Measurements from ENCODE around the gene CALML6.
"Not testable (repeated sequence)": the region's sequence is repeated elsewhere in the genome, so short reads cannot be mapped to it uniquely, and the experiment has no call there.

The CALML6 gene

DNA sequence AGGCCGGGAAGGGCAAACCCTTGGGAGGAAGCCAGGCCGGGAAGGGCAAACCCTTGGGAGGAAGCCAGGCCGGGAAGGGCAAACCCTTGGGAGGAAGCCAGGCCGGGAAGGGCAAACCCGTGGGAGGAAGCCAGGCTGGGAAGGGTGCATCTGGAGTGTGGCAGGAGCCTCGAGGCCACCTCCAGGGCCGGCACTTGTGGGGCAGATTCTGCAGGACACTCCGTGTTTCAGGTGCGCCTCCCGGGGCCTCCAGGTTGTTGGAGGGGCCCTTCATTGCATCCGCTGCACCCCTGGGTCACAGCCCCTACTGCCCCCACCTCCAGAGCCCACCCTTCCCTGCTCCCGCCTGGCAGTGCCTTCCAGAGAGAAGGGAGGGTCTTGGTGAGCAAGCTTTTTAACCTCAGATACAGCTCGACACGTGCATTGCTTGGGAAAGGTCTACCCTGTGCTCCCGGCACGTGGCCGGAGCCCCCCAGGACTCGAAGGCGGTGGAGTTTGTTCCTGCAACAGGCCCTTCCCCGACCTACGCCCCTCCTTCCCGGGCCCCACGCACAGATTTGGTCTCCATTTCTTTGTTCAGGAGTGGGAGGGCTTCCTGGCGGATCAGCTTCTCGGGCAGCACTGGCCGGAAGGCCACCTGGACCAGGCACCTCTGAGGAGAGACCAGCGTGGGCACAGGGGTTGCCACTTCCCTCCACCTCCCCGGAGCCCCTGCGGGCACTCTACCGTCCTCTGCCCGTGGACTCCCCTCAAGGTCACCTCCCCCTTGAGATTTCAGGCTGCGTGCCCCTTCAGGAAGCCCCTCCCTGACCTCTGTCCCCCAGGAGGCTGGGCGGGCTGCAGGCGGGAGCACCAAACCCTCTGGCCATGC is 13.4 kb downstream of the CALML6 start:
- Histone ChIP-seq H3K79me2 (ENCODE audit: control insufficient read depth, insufficient read depth, low read length, poor library complexity) (no peaks in the 10 kb centered on the region), H2BK12ac (ENCODE audit: low read length) (no peak overlapping the region), H3K79me1 (ENCODE audit: low read length) (no peaks in the 10 kb centered on the region), H3K27ac (ENCODE audit: low read depth, low read length) (no peak overlapping the region), H3K18ac (ENCODE audit: low read length) (no peak overlapping the region), H3K14ac (ENCODE audit: low read length) (no peak overlapping the region), H3K4me3 (ENCODE audit: low read depth, low read length) (no peak overlapping the region), H2AFZ (ENCODE audit: insufficient read depth, low read length, poor library complexity) (no peak overlapping the region), H2AK5ac (ENCODE audit: low read length) (no peak overlapping the region), H3K4ac (ENCODE audit: low read depth, low read length) (no peak overlapping the region), H4K8ac (ENCODE audit: low read depth, low read length) (no peak overlapping the region), H2BK120ac (ENCODE audit: insufficient read depth, low read length, poor library complexity) (no peak overlapping the region), H2BK5ac (ENCODE audit: low read depth, low read length, poor library complexity) (no peak overlapping the region), H3K36me3 (ENCODE audit: control insufficient read depth in 1 of 2, insufficient read depth in 2 of 2, low read length in 2 of 2) (no peaks in the 10 kb centered on the region), H3K23ac (ENCODE audit: low read length) (no peak overlapping the region), H4K12ac (ENCODE audit: low read depth, low read length) (no peak overlapping the region), H3K4me1 (ENCODE audit: control insufficient read depth in 1 of 2, insufficient read depth in 2 of 2, low read length in 2 of 2) (no peaks in the 10 kb centered on the region), H3K9ac (ENCODE audit: low read length) (no peak overlapping the region), H3K9me3 (ENCODE audit: insufficient read depth, low read depth, low read length) (peaks cover 7% of the 10 kb centered on the region), H3K27me3 (ENCODE audit: insufficient read depth, low read length) (no peaks in the 10 kb centered on the region), H3K4me2 (ENCODE audit: low read length) (no peak overlapping the region), H4K91ac (ENCODE audit: low read depth, low read length) (no peak overlapping the region)
- WGBS (ENCODE audit: extremely low coverage, insufficient coverage, insufficient read length): no CpG with 5 or more reads among the region's 34 CpGs
- DNase-seq: no peak

DNA sequence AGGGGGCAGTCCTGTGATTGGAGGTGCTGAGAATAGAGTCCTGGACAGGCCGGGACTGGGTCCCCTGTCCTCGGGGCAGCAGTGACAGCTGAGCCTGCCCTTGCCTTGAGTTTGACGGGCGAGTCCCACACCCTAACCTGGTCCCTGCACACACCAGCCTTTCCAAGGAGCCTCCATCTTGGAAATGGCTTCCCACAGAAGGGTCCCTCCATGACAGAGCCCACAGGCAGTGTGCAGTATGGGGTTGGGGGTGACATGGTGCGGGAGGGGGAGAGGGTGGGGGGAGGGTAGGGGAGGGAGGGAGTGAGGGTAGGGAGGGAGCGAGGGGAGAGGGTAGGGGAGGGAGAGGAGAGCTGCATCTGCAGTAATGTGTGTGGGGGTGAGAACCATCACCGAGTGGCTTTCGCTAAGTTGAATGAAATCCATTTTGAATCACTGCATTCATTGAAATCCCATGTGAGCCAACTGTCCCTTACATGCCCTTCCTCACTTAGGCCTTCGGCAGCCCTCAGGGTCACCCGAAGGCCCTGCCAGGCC is 14.1 kb downstream of the CALML6 start:
- Histone ChIP-seq H3K4ac (ENCODE audit: low read depth, low read length) (no peak overlapping the region), H3K27me3 (ENCODE audit: insufficient read depth, low read length) (no peaks in the 10 kb centered on the region), H3K27ac (ENCODE audit: low read depth, low read length) (no peak overlapping the region), H3K9ac (ENCODE audit: low read length) (no peak overlapping the region), H3K23ac (ENCODE audit: low read length) (no peak overlapping the region), H2AK5ac (ENCODE audit: low read length) (no peak overlapping the region), H3K4me3 (ENCODE audit: low read depth, low read length) (no peak overlapping the region), H2AFZ (ENCODE audit: insufficient read depth, low read length, poor library complexity) (no peak overlapping the region), H4K12ac (ENCODE audit: low read depth, low read length) (no peak overlapping the region), H2BK5ac (ENCODE audit: low read depth, low read length, poor library complexity) (no peak overlapping the region), H3K79me1 (ENCODE audit: low read length) (no peaks in the 10 kb centered on the region), H4K8ac (ENCODE audit: low read depth, low read length) (no peak overlapping the region), H3K4me2 (ENCODE audit: low read length) (no peak overlapping the region), H3K14ac (ENCODE audit: low read length) (no peak overlapping the region), H3K36me3 (ENCODE audit: control insufficient read depth in 1 of 2, insufficient read depth in 2 of 2, low read length in 2 of 2) (no peaks in the 10 kb centered on the region), H4K91ac (ENCODE audit: low read depth, low read length) (no peak overlapping the region), H3K4me1 (ENCODE audit: control insufficient read depth in 1 of 2, insufficient read depth in 2 of 2, low read length in 2 of 2) (no peaks in the 10 kb centered on the region), H3K18ac (ENCODE audit: low read length) (no peak overlapping the region), H3K9me3 (ENCODE audit: insufficient read depth, low read depth, low read length) (peaks cover 9% of the 10 kb centered on the region), H2BK120ac (ENCODE audit: insufficient read depth, low read length, poor library complexity) (no peak overlapping the region), H2BK12ac (ENCODE audit: low read length) (no peak overlapping the region), H3K79me2 (ENCODE audit: control insufficient read depth, insufficient read depth, low read length, poor library complexity) (no peaks in the 10 kb centered on the region)
- no CpG with 5 or more reads among the region's 10 CpGs for WGBS (ENCODE audit: extremely low coverage, insufficient coverage, insufficient read length)
- DNase-seq: no peak

DNA sequence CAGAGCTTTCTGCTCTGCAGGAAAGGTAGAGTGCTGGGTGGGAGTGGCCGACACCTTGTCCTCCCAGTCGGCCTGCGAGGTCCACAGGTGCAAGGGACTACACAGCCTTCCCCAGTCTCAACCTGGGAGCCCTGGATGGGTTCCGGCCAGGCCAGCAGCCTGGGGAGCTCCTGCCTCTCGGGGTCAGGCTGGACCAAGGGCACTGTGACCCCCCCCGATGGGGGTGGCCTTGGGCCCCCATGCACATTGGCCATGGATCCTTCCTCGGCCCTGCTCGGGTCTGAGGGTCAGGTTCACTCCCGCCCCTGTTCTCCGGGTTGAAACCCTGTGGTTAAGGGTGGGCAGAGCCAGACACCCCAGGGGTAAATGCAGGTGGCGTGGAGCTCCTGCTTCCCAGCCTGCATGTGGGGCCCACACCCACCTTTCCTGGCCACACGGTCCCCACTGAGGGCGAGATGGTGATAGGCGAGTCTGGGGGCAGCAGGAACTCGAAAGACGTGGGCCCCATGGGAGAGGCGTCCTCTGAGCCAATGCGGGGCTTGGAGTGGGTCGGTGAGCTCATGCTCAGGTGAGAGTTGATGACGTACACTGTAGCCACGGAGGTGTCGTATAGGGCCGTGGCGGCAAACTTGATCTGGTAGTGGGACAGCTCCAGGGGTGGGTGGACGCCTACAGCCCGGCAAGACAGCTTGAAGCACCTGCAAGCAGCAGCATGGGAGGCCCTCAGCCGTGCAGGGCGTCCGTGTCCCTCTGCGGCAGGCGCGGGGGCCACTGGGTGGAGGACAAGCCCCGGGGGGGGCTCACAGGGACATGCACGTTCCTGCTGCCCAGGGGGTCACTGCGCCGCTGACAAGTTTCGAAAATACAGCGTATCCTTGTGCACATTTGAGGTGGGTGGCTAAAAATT is 14.8 kb downstream of the CALML6 start:
- Histone ChIP-seq H3K4me1 (ENCODE audit: control insufficient read depth in 1 of 2, insufficient read depth in 2 of 2, low read length in 2 of 2) (no peaks in the 10 kb centered on the region), H3K27ac (ENCODE audit: low read depth, low read length) (no peak overlapping the region), H3K79me1 (ENCODE audit: low read length) (no peaks in the 10 kb centered on the region), H3K18ac (ENCODE audit: low read length) (no peak overlapping the region), H3K4me2 (ENCODE audit: low read length) (no peak overlapping the region), H3K23ac (ENCODE audit: low read length) (no peak overlapping the region), H4K12ac (ENCODE audit: low read depth, low read length) (no peak overlapping the region), H3K4me3 (ENCODE audit: low read depth, low read length) (no peak overlapping the region), H2BK5ac (ENCODE audit: low read depth, low read length, poor library complexity) (no peak overlapping the region), H3K36me3 (ENCODE audit: control insufficient read depth in 1 of 2, insufficient read depth in 2 of 2, low read length in 2 of 2) (no peaks in the 10 kb centered on the region), H3K27me3 (ENCODE audit: insufficient read depth, low read length) (no peaks in the 10 kb centered on the region), H4K91ac (ENCODE audit: low read depth, low read length) (no peak overlapping the region), H2AK5ac (ENCODE audit: low read length) (no peak overlapping the region), H3K4ac (ENCODE audit: low read depth, low read length) (no peak overlapping the region), H3K9ac (ENCODE audit: low read length) (no peak overlapping the region), H3K14ac (ENCODE audit: low read length) (no peak overlapping the region), H3K79me2 (ENCODE audit: control insufficient read depth, insufficient read depth, low read length, poor library complexity) (no peaks in the 10 kb centered on the region), H2BK12ac (ENCODE audit: low read length) (no peak overlapping the region), H3K9me3 (ENCODE audit: insufficient read depth, low read depth, low read length) (peaks cover 13% of the 10 kb centered on the region), H2BK120ac (ENCODE audit: insufficient read depth, low read length, poor library complexity) (no peak overlapping the region), H4K8ac (ENCODE audit: low read depth, low read length) (no peak overlapping the region), H2AFZ (ENCODE audit: insufficient read depth, low read length, poor library complexity) (no peak overlapping the region)
- no CpG with 5 or more reads among the region's 38 CpGs for WGBS (ENCODE audit: extremely low coverage, insufficient coverage, insufficient read length)
- DNase-seq: no peak

DNA sequence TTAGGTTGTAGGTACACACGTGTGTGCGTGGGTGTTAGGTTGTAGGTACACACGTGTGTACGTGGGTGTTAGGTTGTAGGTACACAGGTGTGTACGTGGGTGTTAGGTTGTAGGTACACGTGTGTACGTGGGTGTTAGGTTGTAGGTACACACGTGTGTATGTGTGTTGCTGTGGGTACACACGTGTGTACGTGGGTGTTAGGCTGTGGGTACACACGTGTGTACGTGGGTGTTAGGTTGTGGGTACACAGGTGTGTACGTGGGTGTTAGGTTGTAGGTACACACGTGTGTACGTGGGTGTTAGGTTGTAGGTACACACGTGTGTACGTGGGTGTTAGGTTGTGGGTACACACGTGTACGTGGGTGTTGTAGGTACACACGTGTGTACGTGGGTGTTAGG is 19.8 kb downstream of the CALML6 start:
- not testable (repeated sequence) for H3K4me3 ChIP-seq (ENCODE audit: low read depth, low read length); H3K9ac ChIP-seq (ENCODE audit: low read length); H2BK5ac ChIP-seq (ENCODE audit: low read depth, low read length, poor library complexity); H3K79me1 ChIP-seq (ENCODE audit: low read length); H3K23ac ChIP-seq (ENCODE audit: low read length); H4K91ac ChIP-seq (ENCODE audit: low read depth, low read length); H2BK12ac ChIP-seq (ENCODE audit: low read length); H2AFZ ChIP-seq (ENCODE audit: insufficient read depth, low read length, poor library complexity); H3K14ac ChIP-seq (ENCODE audit: low read length); H3K4me1 ChIP-seq (ENCODE audit: control insufficient read depth in 1 of 2, insufficient read depth in 2 of 2, low read length in 2 of 2); H3K18ac ChIP-seq (ENCODE audit: low read length); H3K36me3 ChIP-seq (ENCODE audit: control insufficient read depth in 1 of 2, insufficient read depth in 2 of 2, low read length in 2 of 2); H3K4me2 ChIP-seq (ENCODE audit: low read length); H3K4ac ChIP-seq (ENCODE audit: low read depth, low read length); H3K27me3 ChIP-seq (ENCODE audit: insufficient read depth, low read length); H4K12ac ChIP-seq (ENCODE audit: low read depth, low read length); DNase-seq; H2AK5ac ChIP-seq (ENCODE audit: low read length); H4K8ac ChIP-seq (ENCODE audit: low read depth, low read length); H3K79me2 ChIP-seq (ENCODE audit: control insufficient read depth, insufficient read depth, low read length, poor library complexity); H2BK120ac ChIP-seq (ENCODE audit: insufficient read depth, low read length, poor library complexity); H3K27ac ChIP-seq (ENCODE audit: low read depth, low read length)
- no CpG with 5 or more reads among the region's 21 CpGs for WGBS (ENCODE audit: extremely low coverage, insufficient coverage, insufficient read length)
- H3K9me3 ChIP-seq (ENCODE audit: insufficient read depth, low read depth, low read length): peaks cover 12% of the 10 kb centered on the region

Measured in trophoblast cell (in vitro differentiated cells and primary cell).